Activated T-cell treated with anti-CD3 and anti-CD28 coated beads, Interleukin-2, amount 50 U/mL, for 48 hours (primary cell): ENCODE results near the gene CEP55.

ENCODE experiments used
- DNase-seq, 2 experiments: peaks; one replicate each; pipeline ENCODE4 v3.0.0-alpha.2; 2020

Gene CEP55

DNA sequence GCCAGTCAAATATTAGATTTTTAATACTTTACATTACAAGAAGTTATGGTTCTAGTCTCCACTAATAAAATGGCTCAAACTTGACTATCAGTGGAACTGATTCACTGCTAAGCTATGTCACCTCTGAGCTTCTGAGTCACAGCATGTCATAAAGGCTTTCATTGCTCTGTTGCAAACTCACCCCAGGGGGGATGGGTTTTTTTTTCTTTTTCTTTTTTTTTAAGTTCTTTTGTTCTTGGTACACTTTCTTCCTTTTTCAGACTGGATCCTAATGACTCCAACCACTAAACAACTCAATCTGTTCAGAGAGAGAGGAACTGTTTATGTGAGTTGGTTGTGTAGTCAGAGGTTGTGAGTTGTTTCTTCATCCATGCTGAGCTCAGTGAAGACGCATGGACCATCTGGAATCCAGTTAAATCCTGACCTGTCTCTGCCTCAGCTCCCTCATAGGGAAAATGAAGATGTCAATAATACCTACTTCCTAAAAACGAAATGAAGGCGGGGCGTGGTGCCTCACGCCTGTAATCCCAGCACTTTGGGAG, 25.2 kb upstream of the CEP55 start:
- no peak for DNase-seq

DNA sequence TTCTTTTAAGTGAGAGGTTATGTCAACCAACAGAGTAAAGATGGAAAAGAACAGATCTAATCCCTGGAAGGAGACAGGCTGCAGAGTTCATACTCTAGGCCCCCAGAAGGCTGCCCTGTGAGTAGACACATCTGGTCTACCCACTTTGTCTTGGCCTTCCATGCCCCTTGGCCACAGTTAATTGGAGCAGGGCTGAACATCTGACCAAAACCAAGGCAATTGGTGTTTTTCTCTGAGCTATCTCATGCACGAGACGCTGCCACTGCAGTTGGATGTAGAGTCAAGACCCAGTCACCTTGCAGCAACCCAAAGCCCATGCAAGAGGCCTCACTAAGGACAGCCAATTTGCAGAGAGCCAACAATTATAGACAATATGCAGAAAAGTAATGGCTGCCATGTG, 23.3 kb upstream of the CEP55 start:
- no peak for DNase-seq

DNA sequence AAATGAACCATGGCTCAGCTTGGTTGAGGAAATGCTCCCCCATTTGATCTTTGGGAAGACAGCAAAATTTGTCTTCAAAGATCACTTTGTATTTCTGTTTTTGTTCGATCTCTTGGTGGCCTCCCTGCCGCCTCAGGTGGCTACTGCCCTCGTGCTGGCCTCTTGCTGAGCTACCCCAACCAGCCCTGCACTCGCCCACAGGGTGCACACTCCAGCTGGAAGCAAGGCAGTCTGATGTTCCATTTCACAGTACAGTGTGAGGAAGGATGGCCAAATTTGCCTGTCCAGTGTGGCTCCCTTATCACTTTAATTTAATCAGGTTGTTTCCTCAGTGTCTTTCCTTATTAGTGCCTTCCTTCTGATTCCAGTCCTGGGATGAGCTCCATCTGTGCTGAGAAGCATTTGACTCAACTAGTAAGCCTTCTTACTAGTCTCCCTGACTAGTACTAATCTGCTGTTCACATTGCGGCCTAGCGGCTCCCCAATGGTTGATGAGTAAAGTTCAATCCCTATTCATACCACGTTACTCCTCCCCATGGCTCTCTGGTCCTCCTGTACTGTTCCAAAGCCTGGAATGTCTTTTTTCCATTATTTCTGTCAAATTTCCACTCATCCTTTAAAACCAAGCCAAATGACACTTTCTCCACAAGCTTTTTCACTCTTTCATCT, 22.5 kb upstream of the CEP55 start:
- DNase-seq = no peak

DNA sequence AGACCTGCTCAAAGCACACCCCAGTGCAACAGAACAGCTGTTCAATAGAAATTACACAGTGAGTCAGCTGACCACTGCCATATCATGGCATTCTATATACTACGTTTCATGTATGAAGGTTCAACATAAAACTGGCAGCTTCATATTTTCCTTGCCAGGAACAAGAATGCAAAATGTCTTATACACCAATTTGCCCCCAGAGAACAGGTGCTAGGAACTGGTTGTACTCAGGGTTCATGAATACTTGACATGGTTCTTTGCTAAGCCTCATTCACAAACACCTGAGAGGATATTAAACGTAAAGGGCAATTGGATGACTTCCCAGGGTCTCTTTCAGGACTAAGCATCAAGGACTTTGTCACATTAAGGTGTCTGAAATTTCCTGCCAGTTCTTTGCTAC, 21.2 kb upstream of the CEP55 start:
- DNase-seq = no peak

DNA sequence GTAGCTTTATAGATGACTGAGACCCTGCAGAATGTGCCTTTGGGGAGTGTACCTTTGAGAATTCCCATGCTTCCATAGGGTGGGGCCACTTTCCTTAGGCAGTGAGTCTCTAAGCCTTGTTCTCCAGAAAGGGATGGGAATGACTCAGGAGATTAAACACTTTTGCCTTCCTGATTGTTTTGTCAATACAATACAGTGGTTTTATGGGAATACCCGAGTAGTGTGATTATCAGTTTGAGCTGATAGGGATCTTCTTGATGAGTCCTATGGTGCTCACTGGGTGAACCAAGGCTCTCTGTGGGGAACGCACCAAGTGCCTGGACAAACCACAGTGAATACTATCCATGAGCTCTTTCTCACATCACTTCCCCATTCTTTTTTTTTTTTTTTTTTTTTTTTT, 20.5 kb upstream of the CEP55 start:
- DNase-seq = no peak

DNA sequence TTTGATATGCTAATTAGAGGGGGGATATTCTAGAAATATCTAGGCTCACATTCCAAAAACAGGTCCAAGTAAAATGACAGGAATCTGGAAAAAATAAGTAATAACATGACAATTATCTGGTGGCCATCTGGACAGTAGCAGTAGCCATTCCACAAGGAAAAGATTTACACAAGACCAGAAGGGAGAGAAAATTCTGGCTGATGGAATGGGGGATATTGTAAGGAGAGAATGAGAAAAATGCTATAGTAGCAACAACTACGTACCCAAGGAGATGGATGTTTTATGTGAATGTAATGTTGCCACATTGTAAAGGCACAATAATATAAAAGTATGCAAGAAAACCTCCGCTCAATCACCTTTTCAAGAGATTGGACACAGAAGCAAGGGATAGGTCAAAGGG, 19.7 kb upstream of the CEP55 start:
- DNase-seq = no peak

DNA sequence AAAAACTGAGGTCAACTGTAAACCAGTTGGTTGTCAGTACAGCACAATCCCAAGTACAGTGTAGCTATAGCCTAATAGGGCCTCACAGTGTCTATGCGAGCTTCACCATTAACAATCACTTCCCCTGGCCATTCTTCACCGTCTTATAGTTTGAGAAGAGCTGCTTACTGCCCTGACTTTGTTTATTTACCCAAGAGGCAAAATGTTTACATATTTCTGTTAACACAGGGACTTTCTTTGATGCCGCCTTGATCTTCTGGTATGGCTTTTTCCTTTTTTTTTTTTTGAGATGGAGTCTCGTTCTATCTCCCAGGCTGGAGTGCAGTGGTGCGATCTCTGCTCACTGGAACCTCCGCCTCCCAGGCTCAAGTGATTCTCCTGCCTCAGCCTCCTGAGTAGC, 17.5 kb upstream of the CEP55 start:
- no peak for DNase-seq

DNA sequence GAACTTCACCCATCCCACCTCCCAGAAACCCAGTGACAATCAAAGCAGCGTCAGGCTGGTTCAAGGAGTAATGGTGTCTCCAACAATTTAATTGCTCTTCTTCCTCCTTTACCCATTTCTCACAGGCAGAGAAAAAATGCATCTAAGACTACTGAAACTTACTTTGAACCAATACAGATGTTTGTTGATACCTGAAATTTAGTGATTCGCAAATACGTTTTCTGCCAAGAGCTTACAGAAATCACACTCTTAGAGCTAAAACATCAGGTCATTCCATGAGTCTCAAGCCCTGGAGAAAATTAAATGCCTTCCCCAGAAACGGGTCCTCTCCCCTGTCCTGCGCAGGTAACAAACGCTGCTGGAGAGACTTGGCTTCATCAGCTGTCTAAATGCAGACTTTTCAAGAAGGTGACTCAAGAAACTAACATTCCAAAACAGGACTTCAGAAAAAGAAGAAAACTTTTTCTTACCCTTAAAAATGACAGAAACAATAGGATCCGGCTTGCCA, 14.7 kb upstream of the CEP55 start:
- peak in 1 of 2 experiments; percentile 19 for DNase-seq

DNA sequence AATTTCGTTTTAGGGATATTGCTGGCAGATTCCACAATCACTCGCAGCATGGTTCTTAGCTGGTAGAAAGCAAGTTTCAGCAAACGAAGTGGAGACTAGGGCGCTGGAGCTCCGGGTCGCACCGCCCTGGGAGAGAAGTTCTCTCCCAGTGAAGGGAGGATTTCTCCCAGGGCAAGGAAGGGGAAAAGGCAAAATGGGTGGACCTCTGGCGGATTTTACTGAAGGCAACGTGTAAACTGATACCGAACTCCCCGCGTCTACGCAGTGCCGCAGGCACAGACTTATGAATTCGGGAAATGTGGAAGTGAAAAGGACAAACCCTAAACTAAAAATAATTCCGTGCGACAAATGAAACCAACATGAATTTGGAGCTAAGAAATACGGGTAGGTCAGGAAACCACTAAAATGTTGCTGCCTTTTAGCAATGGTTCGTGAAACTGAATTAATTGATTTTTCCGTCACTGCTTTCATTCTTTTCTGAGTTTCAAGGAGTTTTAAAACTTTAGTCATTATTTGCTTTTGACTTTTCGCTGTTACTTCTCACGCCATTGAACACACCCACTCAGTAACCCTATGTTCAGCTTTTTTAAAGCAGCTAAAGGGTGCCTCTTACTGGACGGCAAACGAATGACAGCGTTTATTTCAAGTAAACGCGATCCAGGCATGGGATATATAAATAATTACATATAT, 14.1 kb upstream of the CEP55 start, which contains the start of gene MYOF:
Gene MYOF, minus strand, starts transcription at position 190 of the 690 bp plus-strand sequence. Its CDS starts 140 bp downstream, at position 50.
- peak; percentile 58 to 62 for DNase-seq

DNA sequence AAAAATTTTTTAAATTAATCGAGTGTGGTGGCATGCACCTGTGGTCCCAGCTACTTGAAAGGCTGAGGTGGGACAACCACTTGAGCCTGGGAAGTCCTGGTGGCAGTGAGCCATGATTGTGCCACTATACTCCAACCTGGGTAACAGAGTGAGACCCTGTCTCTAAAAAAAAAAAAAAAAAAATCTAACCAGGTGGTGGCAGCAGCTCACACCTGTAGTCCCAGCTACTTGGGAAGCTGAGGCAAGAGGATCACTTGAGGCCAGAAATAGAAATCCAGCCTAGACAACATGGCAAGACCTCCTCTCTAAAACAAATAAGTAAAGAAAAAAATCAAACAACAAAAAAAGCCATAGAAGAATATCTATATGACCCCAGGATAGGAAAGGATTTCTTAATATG, 10.7 kb upstream of the CEP55 start:
- no peak for DNase-seq

DNA sequence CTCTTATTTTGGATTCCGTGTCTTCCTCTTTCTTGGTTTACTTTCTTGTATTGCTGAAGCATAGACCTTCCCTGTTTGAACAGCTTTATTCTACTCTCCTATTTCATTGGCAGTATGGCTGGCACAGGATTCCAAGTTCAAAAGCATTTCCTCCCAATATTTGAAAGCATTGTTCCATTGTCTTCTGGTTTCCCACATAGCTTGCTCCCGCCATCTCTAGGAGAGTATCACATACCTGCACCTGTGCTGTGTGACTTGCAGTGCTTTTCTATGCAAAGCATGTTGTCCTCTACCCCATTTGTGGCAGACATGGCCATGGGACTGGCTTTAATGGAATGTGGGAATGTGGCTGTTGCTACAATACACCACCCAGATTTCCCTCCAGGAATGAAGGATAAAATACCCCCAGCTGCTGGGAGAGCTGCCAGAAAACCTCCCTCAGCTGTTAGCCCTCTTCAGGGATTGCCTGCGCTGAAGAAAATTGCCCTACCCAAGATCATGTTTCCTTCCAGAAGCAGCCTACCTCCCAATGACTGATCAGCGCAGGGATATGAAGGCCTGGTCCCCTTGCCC, 7.4 kb upstream of the CEP55 start:
- no peak for DNase-seq

DNA sequence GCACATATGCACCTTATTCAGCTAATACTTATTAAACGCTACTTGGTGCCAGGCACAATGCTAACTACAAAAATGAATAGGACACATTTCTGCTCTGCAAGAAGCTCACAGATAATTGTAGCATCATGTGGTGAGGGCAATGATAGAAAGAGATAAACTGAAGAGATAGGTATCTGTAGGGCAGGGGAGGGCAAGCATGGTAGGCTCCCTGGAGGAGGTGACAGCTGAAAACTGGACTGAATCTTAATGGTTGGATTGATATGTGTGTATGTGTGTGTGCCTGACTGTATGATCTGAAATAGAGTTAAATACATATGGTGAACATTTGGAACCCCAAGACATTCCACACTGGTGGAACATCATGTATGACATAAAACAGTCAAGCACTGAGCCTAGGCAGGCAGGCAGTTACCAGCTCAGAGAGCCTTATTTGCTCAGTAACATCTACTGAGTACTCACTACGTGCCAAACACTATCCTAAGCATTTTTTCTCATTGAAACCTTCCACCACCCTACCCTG, 4.8 kb upstream of the CEP55 start:
- DNase-seq = no peak

DNA sequence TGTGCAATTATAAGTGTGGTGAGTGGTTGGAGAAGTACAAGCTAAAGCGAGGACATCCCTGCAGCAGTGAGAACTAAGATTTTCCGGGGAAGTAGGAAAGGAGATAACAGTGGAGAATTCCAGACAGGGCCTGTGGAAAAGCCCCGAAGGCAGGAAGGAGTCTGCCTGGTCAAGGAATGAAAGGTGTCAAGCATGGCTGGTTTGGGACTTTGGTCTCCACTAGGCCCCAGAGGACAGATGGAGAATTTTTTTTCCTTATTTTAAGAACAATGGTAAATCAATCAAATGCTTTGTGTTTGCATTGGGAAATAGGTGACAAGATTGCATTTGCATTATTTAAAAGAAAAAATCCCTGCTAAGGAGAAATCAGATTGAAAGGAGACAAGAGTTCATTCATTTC, 3.2 kb upstream of the CEP55 start:
- no peak for DNase-seq

DNA sequence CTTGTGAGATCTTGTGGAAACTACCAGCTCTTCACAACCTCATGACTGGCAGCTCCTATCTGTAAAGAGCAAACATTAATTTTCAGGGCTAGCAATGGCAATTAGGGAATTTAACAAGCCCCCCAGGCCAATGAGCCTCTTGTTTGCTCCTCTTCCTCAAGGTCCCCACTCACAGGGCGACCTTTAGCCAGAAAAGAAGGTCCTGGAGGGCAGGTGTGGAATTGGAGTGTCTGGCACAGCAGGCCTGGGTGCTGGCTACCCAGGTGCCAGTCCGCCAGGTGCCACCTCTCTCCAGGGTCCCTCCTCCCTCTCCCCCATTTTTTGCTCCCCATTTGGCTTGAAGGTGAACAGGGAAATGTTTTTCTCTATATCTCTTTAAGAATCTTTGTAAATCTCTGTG, 1.9 kb upstream of the CEP55 start:
- no peak for DNase-seq

DNA sequence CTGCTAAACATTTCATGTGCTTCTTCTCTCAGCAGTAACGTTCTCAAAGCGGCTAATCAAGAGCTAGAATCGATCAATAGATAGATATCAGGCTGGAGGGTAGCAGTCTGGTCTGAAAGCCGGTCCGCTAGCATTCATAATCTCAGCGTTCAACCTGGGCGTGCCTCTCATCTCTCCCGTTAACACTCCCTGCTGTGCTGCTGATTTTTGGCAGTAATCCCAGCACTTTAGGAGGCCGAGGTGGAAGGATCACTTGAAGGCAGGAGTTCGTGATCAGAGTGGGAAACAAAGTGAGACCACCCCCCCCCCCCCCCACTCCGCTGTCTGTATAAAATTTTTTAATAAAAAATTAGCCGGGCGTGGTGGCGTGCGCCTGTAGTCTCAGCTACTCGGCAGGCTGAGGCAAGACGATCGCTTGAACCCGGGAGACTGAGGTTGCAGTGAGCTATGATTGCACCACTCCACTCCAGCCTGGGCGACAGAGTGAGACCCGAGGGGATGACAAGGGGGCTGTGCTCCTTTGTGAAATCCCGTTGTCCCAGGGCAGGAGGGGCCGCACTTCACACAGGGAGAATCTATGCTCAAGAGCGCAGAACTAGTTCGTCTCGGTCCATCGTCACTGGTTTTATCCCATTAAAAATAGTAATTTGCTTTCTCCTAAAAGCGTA, 624 bp upstream of the CEP55 start:
- peak in 1 of 2 experiments; percentile 43 for DNase-seq

DNA sequence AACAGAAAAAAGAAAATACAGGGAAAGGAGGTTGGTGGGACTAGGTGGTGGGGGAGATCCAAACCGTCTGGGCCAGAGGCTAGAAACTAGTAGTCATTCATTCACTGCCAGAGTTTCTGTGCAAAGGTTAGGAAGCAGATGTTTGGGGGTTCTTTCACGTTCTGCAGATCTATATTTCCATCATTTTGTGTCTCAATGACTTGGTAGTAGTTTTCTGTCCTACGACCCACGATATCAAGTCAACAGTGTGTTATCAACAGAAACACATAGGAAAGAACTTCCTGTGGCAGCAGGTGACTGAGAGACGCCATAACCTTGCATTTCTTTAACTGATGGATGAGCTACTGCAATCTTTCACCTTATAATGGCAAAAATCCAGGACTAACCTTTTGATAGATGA, 1.8 kb downstream of the CEP55 start:
- no peak for DNase-seq

DNA sequence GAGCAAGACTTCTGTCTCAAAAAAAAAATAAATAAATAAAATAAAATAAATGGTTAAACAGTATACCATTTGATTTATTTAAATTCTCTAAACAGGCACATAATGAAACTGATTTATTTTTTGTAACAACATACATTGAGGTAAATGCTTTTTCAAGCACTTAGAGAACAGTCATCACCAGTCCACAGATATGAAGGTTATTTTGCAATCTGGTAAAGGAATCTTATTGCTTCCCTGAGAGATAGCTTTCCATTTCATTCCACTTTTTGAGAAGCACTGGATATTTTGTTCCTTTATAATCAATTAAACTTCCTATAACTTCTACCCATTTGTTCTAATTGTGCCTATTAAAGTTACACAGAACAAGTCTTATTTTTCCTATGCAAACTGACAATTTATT, 5.2 kb downstream of the CEP55 start:
- DNase-seq = no peak

DNA sequence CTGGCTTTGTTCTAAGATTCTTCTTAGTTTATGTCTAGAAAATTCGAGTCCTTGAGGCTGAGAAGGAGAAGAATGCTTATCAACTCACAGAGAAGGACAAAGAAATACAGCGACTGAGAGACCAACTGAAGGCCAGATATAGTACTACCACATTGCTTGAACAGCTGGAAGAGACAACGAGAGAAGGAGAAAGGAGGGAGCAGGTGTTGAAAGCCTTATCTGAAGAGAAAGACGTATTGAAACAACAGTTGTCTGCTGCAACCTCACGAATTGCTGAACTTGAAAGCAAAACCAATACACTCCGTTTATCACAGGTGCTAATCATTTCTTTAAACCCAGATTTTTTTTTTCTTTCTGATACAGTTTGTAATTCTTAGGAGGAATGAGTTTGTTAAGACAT, 6.7 kb downstream of the CEP55 start:
- no peak for DNase-seq

DNA sequence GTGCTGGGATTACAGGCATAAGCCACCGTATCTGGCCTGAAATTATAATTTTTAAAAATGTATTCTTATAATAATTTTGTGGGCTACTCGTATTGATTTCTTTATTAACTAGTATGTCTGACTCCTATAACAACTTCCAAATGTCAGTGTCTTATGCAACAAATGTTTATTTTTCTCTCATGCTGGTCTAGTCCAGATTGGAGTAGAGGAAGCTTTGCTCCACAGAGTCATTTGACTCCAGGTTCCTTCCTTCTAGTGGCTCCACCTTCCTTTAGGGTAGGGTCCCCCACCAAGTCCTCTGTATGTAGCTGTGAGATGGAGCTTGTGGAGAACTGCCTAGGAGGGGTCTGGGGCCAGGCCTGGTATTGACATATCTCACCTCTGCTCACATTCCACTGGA, 8.7 kb downstream of the CEP55 start:
- no peak for DNase-seq

DNA sequence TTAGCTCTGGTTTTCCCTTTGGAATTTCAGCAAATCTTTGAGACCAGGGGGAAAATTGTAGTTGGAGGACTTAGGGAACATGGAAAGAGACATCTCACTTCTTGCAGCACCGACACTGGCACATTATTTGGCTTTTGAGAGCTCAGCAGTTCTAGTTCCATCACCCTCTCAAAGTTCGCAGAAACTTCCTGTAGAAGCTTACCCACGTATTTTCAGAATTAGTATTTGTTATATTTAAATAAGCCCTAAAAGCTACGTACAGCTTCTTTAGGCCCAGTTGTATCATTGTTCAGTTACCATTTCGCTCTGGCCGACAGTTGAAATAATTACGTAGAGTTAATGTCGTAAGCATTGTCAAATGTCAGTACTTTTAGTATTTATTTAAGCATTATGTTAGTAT, 13.4 kb downstream of the CEP55 start:
- no peak for DNase-seq

DNA sequence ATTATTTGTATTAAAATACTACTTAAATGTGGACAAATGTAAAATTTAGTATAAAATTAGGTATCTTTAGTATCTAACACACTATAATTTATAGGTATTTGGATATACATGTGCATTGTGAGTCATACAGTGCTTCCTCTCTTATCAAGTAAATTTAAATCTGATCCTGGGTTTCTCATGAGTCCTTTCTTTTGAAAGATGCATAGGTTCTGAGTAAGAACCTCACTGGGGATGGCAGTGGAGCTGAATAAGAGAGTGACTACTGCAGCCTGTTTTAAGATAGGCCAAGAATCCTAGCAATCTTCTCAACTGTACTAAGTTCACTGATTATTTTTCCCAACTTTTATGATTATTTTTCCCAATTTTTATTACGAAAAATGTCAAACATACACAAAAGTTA, 16.2 kb downstream of the CEP55 start:
- DNase-seq = no peak

DNA sequence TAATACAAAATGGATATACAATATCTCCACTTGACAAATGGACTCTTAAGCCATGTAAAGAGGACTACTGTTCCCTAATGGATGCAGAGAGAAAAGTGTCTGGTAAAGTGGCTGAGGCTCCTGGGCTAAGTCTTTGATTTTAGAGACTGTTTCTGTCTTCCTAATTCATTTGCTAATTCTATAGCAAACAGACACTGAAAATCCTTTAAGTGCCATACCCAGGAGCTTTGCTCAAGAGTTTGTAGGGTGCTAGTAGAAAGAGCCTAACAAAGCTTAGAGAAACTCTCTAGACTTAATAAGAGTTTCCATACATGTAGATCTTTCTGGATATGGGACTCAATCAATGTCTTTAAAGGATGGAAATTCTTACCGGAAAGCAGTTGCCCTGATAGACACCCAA, 16.7 kb downstream of the CEP55 start:
- DNase-seq = no peak

DNA sequence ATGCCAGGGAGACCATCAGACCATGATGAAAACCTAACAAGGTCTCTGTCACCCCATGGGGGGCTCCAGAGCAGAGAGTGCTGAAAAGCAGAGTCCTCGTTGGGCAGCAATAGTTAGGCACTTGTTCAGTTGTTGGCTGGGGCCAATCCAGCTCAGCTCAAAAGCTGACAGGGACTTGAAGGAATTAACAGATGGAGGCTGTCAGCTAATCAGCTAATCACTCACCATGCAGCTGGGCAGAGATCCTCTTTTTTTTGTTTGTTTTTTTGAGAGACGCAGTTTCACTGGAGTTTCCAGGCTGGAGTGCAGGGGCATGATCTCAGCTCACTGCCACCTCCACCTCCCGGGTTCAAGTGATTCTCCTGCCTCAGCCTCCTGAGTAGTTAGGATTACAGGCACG, 18.1 kb downstream of the CEP55 start:
- DNase-seq = no peak
